ENCODE data around the gene RPS6KL1.
A peak's percentile ranks its signal among the peaks of the same experiment; 100 is the strongest.

Gene RPS6KL1

DNA sequence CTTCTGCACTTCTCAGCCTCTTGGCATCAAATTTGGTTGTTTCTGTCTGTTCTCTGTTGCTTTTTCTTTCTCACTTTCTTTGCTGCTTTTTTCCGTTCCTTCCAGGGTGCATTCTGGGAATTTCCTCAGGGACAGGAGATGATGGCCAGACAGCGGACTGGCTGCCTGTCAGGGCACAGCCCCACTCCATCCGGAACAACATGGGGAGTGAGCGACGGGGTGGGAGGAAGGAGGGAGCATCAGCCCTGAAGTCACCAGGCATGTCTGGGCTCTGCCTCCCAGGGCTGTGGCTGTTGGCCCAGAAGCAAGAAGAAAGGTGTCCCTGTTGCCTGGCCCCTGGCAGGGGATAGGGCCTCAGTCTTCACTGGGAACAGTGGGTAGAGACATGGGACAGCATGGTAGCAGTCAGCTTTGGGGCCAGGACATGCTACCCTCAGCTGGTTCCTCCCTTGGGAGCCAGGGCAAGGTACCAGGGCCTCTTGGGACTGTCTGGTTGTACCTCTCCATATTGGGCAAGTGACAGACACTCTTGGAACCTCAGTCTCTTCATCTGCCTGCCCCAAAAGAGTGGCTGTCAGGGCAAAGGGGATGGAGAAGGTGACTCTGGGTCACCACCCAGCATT lies 23.7 kb upstream of the RPS6KL1 start:
- H3K4me3 ChIP-seq (ENCODE audit: low read depth, low read length), result no peak overlapping the region
- TF ChIP-seq CTCF (IDR thresholded peaks at IDR 0.05; ENCODE audit: borderline replicate concordance, insufficient read depth, low read depth, low read length), result no peak

- TF ChIP-seq CTCF (IDR thresholded peaks at IDR 0.05; ENCODE audit: borderline replicate concordance, insufficient read depth, low read depth, low read length), result peak; percentile 98
Measured at GRCh38 chr14:74945852-74946658, 23.0 kb upstream of the RPS6KL1 start.

DNA sequence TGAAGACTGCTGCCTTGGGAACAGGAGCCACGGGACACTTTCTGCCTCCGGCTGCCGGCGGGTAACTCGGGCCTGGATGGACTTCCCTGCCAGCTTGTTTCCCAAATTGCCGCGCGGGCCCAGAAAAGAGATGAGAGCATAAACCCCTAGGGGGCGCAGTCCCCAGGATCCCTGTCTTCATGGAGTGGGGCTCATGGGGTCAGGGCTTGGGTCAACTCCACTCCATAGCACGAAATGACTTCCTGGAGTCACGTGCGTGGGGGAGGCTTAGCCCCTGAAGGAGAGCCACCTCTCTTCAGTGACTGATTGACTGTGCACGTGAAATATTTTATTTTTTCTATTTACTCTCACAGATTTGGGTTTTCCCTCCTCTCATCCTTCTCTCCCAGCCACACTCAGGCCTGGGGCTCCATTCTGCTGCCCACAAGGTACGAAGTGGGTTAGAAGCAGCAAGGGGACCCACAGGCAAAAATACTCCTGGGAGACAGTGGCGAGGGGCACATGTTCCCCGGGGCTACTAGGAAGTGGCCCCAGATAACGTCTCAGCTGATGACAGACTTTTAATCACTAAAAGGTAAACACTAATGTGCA lies 22.3 kb upstream of the RPS6KL1 start:
- TF ChIP-seq CTCF (IDR thresholded peaks at IDR 0.05; ENCODE audit: borderline replicate concordance, insufficient read depth, low read depth, low read length), result peak; percentile 66

More at GRCh38 chr14:74945852-74946658, 23.0 kb upstream of the RPS6KL1 start:
- no peak overlapping the region for H3K4me3 ChIP-seq (ENCODE audit: low read depth, low read length)

DNA sequence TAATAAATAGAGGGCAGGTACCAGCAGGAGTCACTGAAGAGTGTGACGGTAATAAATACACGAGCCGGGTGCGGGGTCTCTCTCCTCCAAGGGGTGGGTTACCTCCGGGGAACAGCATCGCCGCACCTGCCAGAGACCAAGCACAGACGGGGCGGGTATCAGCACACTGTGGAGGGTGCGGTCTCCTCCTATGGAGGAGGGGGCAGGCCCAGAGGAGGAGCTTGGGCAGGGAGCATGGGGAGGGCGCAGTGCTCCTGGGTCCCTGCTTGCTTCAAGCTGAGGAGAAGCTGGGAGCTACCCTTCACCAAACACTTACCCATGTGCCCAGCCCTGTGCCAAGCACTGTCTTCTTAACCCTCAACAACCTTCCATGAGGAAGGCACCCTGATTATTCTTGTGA lies 19.5 kb upstream of the RPS6KL1 start:
- peak overlapping the region; percentile 58 for H3K4me3 ChIP-seq (ENCODE audit: low read depth, low read length)
- no peak for TF ChIP-seq CTCF (IDR thresholded peaks at IDR 0.05; ENCODE audit: borderline replicate concordance, insufficient read depth, low read depth, low read length)

More for the DNA sequence above, 22.3 kb upstream of the RPS6KL1 start:
- H3K4me3 ChIP-seq (ENCODE audit: low read depth, low read length), result no peak overlapping the region

- TF ChIP-seq CTCF (IDR thresholded peaks at IDR 0.05; ENCODE audit: borderline replicate concordance, insufficient read depth, low read depth, low read length), result no peak
- peak overlapping the region; percentile 58 for H3K4me3 ChIP-seq (ENCODE audit: low read depth, low read length)
Measured at GRCh38 chr14:74942181-74942580, 19.1 kb upstream of the RPS6KL1 start.

DNA sequence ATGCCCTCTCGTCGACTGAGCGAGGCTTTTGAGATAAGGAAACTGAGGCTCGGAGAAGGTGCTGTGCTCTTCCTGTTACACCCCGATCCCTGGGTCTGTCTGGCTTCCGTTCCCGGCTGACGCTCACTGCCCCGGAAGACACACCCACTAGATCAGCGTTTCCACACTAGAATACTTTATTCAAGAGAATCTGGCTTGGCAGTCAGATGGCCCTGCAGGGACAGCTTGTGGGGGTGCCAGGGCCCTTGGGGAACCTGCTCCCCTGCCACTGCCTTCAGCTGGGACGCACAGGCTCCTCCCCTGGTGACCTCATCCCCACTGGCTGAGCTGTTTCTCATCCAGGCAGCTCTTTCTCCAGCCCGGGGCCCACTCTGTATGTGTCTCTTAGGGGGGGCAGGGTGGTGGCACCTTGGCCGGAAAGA lies 18.6 kb upstream of the RPS6KL1 start:
- H3K4me3 ChIP-seq (ENCODE audit: low read depth, low read length), result peak overlapping the region; percentile 58
- no peak for TF ChIP-seq CTCF (IDR thresholded peaks at IDR 0.05; ENCODE audit: borderline replicate concordance, insufficient read depth, low read depth, low read length)
